HCT116 (cell line): Measurements from ENCODE around the gene ROR2. TPM values are rescaled to one million over a fixed set of nuclear protein-coding genes. Genes with fewer than 3 reads are reported as not detected.

Experiments
- ATAC-seq: fragments of 200-7000 bp; cut with Tn5 transposase; 2 replicates; pipeline ENCODE4 v1.9.1; 2020; ENCODE audit warnings: mild to moderate bottlenecking, moderate library complexity
- BruUV-seq: library from RNA; stranded (reverse); fragments of 400-500 nt; replicated peaks from 2 replicates; lab custom pipeline; 2021; lab: Mats Ljungman, UMichigan
- CTCF ChIA-PET: fragments of 300-600 bp; sonication (Branson Sonifier 250); formaldehyde crosslinking; loops from one replicate; lab custom pipeline; 2021; ENCODE audit warnings: antibody characterized with exemption; lab: Charles Lee
- POLR2A ChIA-PET: fragments of 300-600, 350-600 bp; sonication (Branson Sonifier 250); formaldehyde crosslinking; loops from one replicate; lab custom pipeline; 2021; ENCODE audit warnings: antibody characterized with exemption; lab: Charles Lee
- RAD21 ChIA-PET, 2 experiments: fragments of 300-600 bp; sonication (Branson Sonifier 250); formaldehyde crosslinking; loops; one replicate each; lab custom pipeline; 2023; ENCODE audit warnings: low total read pairs in 2 of 2; ENCODE audit not compliant: uncharacterized antibody in 2 of 2, unreplicated experiment in 2 of 2, low non-redundant PET in 1 of 2; lab: Charles Lee
- DNase-seq: peaks from one replicate; pipeline ENCODE4 v3.0.0-alpha.2; 2010; ENCODE audit warnings: low read depth, low spot score
- H2AFZ ChIP-seq: fragments of 200-600 bp; shearing (Covaris generic), sonication (generic); 2 replicates; pipeline ENCODE4 v1.6.1; 2017; ENCODE audit warnings: low read depth, mixed run types, mixed read lengths, antibody characterized with exemption, low read length; ENCODE audit not compliant: poor library complexity, severe bottlenecking
- H3K27ac ChIP-seq: 2 replicates; pipeline ENCODE4 v1.5.1; 2012; ENCODE audit warnings: low read depth, low read length
- H3K27me3 ChIP-seq: fragments of 200-600 bp; sonication (generic); 2 replicates; pipeline ENCODE4 v1.6.1; 2016; ENCODE audit warnings: mixed run types, low read length, mixed read lengths; ENCODE audit not compliant: insufficient read depth
- H3K36me3 ChIP-seq, 2 experiments: fragments of 200-500 bp in 1 of 2; fragments of 200-600 bp in 1 of 2; sonication (Bioruptor generic) in 1 of 2; sonication (generic) in 1 of 2; 2 replicates each; pipeline versions ENCODE4 v1.5.1 to v1.6.1; 2014 to 2016; ENCODE audit warnings: low read length in 2 of 2, inconsistent platforms in 1 of 2, mixed read lengths in 1 of 2, mixed run types in 1 of 2; ENCODE audit not compliant: insufficient read depth in 2 of 2, control insufficient read depth in 1 of 2
- H3K4me1 ChIP-seq, 2 experiments: fragments of 200-600 bp in 1 of 2; sonication (generic) in 1 of 2; 2 replicates each; pipeline versions ENCODE4 v1.5.1 to v1.6.1; 2012 to 2017; ENCODE audit warnings: low read length in 2 of 2, inconsistent platforms in 1 of 2, mild to moderate bottlenecking in 1 of 2, mixed read lengths in 1 of 2, mixed run types in 1 of 2, moderate library complexity in 1 of 2; ENCODE audit not compliant: insufficient read depth in 2 of 2, control insufficient read depth in 1 of 2
- H3K4me2 ChIP-seq: fragments of 200-600 bp; sonication (generic); 2 replicates; pipeline ENCODE4 v1.6.1; 2017; ENCODE audit warnings: mixed run types, low read length, mixed read lengths
- H3K4me3 ChIP-seq, 2 experiments: fragments of 200-600 bp in 1 of 2; sonication (generic) in 1 of 2; replicated peaks in 1 of 2; 2 replicates each; pipeline ENCODE4 v1.5.1; 2011 to 2016; ENCODE audit warnings: low read length in 2 of 2, control low read depth in 1 of 2, low read depth in 1 of 2, mild to moderate bottlenecking in 1 of 2, mixed read lengths in 1 of 2, mixed run types in 1 of 2
- H3K79me2 ChIP-seq: fragments of 200-600 bp; sonication (generic); 2 replicates; pipeline ENCODE4 v1.6.1; 2017; ENCODE audit warnings: mild to moderate bottlenecking, mixed run types, low read length, moderate library complexity, mixed read lengths; ENCODE audit not compliant: insufficient read depth
- H3K9ac ChIP-seq: fragments of 200-600 bp; sonication (generic); 2 replicates; pipeline ENCODE4 v1.6.1; 2016; ENCODE audit warnings: low read length, mixed read lengths
- H3K9me2 ChIP-seq: fragments of 200-600 bp; sonication (generic), shearing (Covaris generic); 2 replicates; pipeline ENCODE4 v1.6.1; 2017; ENCODE audit warnings: mixed run types, mild to moderate bottlenecking, moderate library complexity; ENCODE audit not compliant: insufficient read depth
- H3K9me3 ChIP-seq, 2 experiments: fragments of 200-500 bp in 1 of 2; fragments of 200-600 bp in 1 of 2; sonication (Bioruptor generic) in 1 of 2; sonication (generic) in 1 of 2; 2 replicates each; pipeline ENCODE4 v1.6.1; 2014 to 2017; ENCODE audit warnings: low read length in 2 of 2, mixed read lengths in 2 of 2, inconsistent platforms in 1 of 2, low read depth in 1 of 2, mild to moderate bottlenecking in 1 of 2, mixed run types in 1 of 2, moderate library complexity in 1 of 2; ENCODE audit not compliant: control insufficient read depth in 1 of 2, insufficient read depth in 1 of 2
- H4K20me1 ChIP-seq: fragments of 200-600 bp; sonication (generic), shearing (Covaris generic); 2 replicates; pipeline ENCODE4 v1.6.1; 2017; ENCODE audit warnings: mixed run types, mild to moderate bottlenecking, moderate library complexity; ENCODE audit not compliant: insufficient read depth
- ATF3 ChIP-seq: IDR thresholded peaks from 2 replicates; pipeline ENCODE4 v1.6.1; 2012
- CEBPB ChIP-seq: IDR thresholded peaks from 2 replicates; pipeline ENCODE4 v1.6.1; 2012; ENCODE audit warnings: low read depth
- CTCF ChIP-seq, 3 experiments: fragments of 200-600 bp in 1 of 3; sonication (generic) in 1 of 3; IDR thresholded peaks in 2 of 3; conservative IDR thresholded peaks in 1 of 3; 2 replicates each; pipeline ENCODE4 v1.5.1; 2012 to 2017; ENCODE audit warnings: low read depth in 2 of 3, low read length in 2 of 3, antibody characterized with exemption in 1 of 3, borderline replicate concordance in 1 of 3, control low read depth in 1 of 3, mild to moderate bottlenecking in 1 of 3, mixed read lengths in 1 of 3, mixed run types in 1 of 3, moderate library complexity in 1 of 3; ENCODE audit not compliant: insufficient read depth in 1 of 3
- EGR1 ChIP-seq: IDR thresholded peaks from 2 replicates; pipeline ENCODE4 v1.6.1; 2012; ENCODE audit warnings: low read depth
- EZH2phosphoT487 ChIP-seq: fragments of 200-600 bp; IDR thresholded peaks from 2 replicates; pipeline ENCODE4 v1.6.1; 2018; ENCODE audit warnings: antibody characterized with exemption, borderline replicate concordance
- FOSL1 ChIP-seq: IDR thresholded peaks from 2 replicates; pipeline ENCODE4 v1.6.1; 2012; ENCODE audit warnings: low read depth
- JUND ChIP-seq: IDR thresholded peaks from 2 replicates; pipeline ENCODE4 v1.6.1; 2012
- POLR2A ChIP-seq: IDR thresholded peaks from 2 replicates; pipeline ENCODE4 v1.7.0; 2011; ENCODE audit warnings: borderline replicate concordance; ENCODE audit not compliant: insufficient read depth, insufficient read length; ENCODE audit errors: extremely low read depth
- POLR2AphosphoS5 ChIP-seq: IDR thresholded peaks from 2 replicates; pipeline ENCODE4 v1.6.1; 2011; ENCODE audit warnings: mild to moderate bottlenecking, low read depth, low read length, moderate library complexity
- SP1 ChIP-seq: IDR thresholded peaks from 2 replicates; pipeline ENCODE4 v1.6.1; 2012; ENCODE audit warnings: low read depth
- SRF ChIP-seq: IDR thresholded peaks from 2 replicates; pipeline ENCODE4 v1.6.1; 2012; ENCODE audit warnings: low read depth
- TCF7L2 ChIP-seq: IDR thresholded peaks from 2 replicates; pipeline ENCODE4 v1.7.0; 2011; ENCODE audit warnings: borderline replicate concordance, inconsistent platforms; ENCODE audit not compliant: insufficient read depth, insufficient read length; ENCODE audit errors: extremely low read depth
- YY1 ChIP-seq: IDR thresholded peaks from 2 replicates; pipeline ENCODE4 v1.6.1; 2011; ENCODE audit warnings: low read length, low read depth, moderate library complexity, mild to moderate bottlenecking; ENCODE audit not compliant: insufficient replicate concordance; ENCODE audit errors: extremely low read depth
- ZBTB33 ChIP-seq: IDR thresholded peaks from 2 replicates; pipeline ENCODE4 v1.6.1; 2011; ENCODE audit warnings: mild to moderate bottlenecking, low read length, moderate library complexity; ENCODE audit not compliant: insufficient replicate concordance; ENCODE audit errors: extremely low read depth
- ZFX ChIP-seq: fragments of 450-650 bp; IDR thresholded peaks from 2 replicates; pipeline ENCODE4 v1.6.1; 2017
- intact Hi-C: fragments of 100-400 bp; cut with micrococcal nuclease; formaldehyde crosslinking; loops from 2 replicates; pipeline ENCODE4 v1.10.0; 2022
- total RNA-seq: library from RNA; stranded (reverse); gene quantifications from one replicate; pipeline ENCODE4 v1.2.1, GENCODE V29; 2021; ENCODE audit not compliant: unreplicated experiment

The ROR2 gene
- total RNA-seq, 1 experiment from 2014 or later = 15.7 TPM

GRCh38 chr9:91643481-91644077 lies 306.4 kb downstream of the ROR2 start:
- Histone ChIP-seq H3K4me2 (no peak overlapping the region), H3K9me3 (no peaks in the 10 kb centered on the region), H4K20me1 (no peaks in the 10 kb centered on the region), H3K9ac (no peak overlapping the region), H3K36me3 (no peaks in the 10 kb centered on the region), H3K4me1 (no peaks in the 10 kb centered on the region), H2AFZ (no peak overlapping the region), H3K79me2 (no peaks in the 10 kb centered on the region), H3K27ac (no peak overlapping the region), H3K9me2 (no peaks in the 10 kb centered on the region), H3K27me3 (no peaks in the 10 kb centered on the region), H3K4me3 (no peak overlapping the region)
- POLR2A ChIA-PET = no interaction called here
- CTCF ChIA-PET = no interaction called here
- ATAC-seq = no peak
- intact Hi-C loops = no loop called here
- no peak for DNase-seq
- RAD21 ChIA-PET = no interaction called here
- BruUV-seq = no TSS peak
- TF ChIP-seq FOSL1 = no peak

GRCh38 chr9:91642771-91643170 lies 307.3 kb downstream of the ROR2 start:
- no peaks in the 10 kb centered on the region for H3K9me3 ChIP-seq
- H3K9me2 ChIP-seq = no peaks in the 10 kb centered on the region
- ATAC-seq = no peak
- ChIA-PET CTCF (no interaction called here), RAD21 (no interaction called here), POLR2A (no interaction called here)
- H3K79me2 ChIP-seq = no peaks in the 10 kb centered on the region
- no peak for DNase-seq
- no peaks in the 10 kb centered on the region for H3K36me3 ChIP-seq
- no peak overlapping the region for H3K4me3 ChIP-seq
- no peak overlapping the region for H3K4me2 ChIP-seq
- no peak overlapping the region for H3K27ac ChIP-seq
- H4K20me1 ChIP-seq = no peaks in the 10 kb centered on the region
- no peaks in the 10 kb centered on the region for H3K27me3 ChIP-seq
- intact Hi-C loops = no loop called here
- BruUV-seq = no TSS peak
- H3K4me1 ChIP-seq = no peaks in the 10 kb centered on the region
- H2AFZ ChIP-seq = no peak overlapping the region
- no peak overlapping the region for H3K9ac ChIP-seq
- TF ChIP-seq ATF3 = no peak
- no peak for TF ChIP-seq POLR2A
- no peak for TF ChIP-seq CEBPB
- no peak for TF ChIP-seq FOSL1
- no peak for TF ChIP-seq JUND
- no peak for TF ChIP-seq CTCF (IDR thresholded peaks at IDR 0.05 in 2 of 3, conservative IDR thresholded peaks at IDR 0.05 in 1 of 3; ENCODE audit: borderline replicate concordance in 1 of 3, insufficient read depth in 1 of 3, low read depth in 2 of 3, low read length in 2 of 3)
- TF ChIP-seq TCF7L2 = no peak
- no peak for TF ChIP-seq EZH2phosphoT487
- TF ChIP-seq POLR2AphosphoS5 = no peak
- TF ChIP-seq YY1 = no peak
- no peak for TF ChIP-seq SP1
- TF ChIP-seq EGR1 = no peak
- no peak for TF ChIP-seq ZFX
- no peak for TF ChIP-seq ZBTB33
- TF ChIP-seq SRF = no peak
